Ishikawa (cell line): ENCODE results near the gene LGALS14.

ENCODE experiments used
- CEBPB ChIP-seq: IDR thresholded peaks from 2 replicates; pipeline ENCODE4 v1.6.1; 2012
- CREB1 ChIP-seq: IDR thresholded peaks from 2 replicates; pipeline ENCODE4 v1.6.1; 2012; ENCODE audit warnings: low read depth
- EGR1 ChIP-seq: IDR thresholded peaks from 2 replicates; pipeline ENCODE4 v1.6.1; 2012
- EP300 ChIP-seq: IDR thresholded peaks from 2 replicates; pipeline ENCODE4 v1.6.1; 2012; ENCODE audit warnings: borderline replicate concordance
- FOXM1 ChIP-seq: IDR thresholded peaks from 2 replicates; pipeline ENCODE4 v1.6.1; 2012; ENCODE audit warnings: low read depth, borderline replicate concordance
- NFIC ChIP-seq: IDR thresholded peaks from 2 replicates; pipeline ENCODE4 v1.6.1; 2012
- RAD21 ChIP-seq: IDR thresholded peaks from 2 replicates; pipeline ENCODE4 v1.6.1; 2012; ENCODE audit warnings: low read depth
- TAF1 ChIP-seq: IDR thresholded peaks from 2 replicates; pipeline ENCODE4 v1.6.1; 2012; ENCODE audit warnings: low read depth, mild to moderate bottlenecking
- TCF12 ChIP-seq: IDR thresholded peaks from 2 replicates; pipeline ENCODE4 v1.6.1; 2012; ENCODE audit warnings: low read depth
- TEAD4 ChIP-seq: IDR thresholded peaks from 2 replicates; pipeline ENCODE4 v1.6.1; 2012
- YY1 ChIP-seq: IDR thresholded peaks from 2 replicates; pipeline ENCODE4 v1.6.1; 2012; ENCODE audit warnings: low read depth
- ZBTB7A ChIP-seq: IDR thresholded peaks from 2 replicates; pipeline ENCODE4 v1.6.1; 2012; ENCODE audit warnings: low read depth
- TF ChIP-seq, protein P1 (sequence below): IDR thresholded peaks from 2 replicates; pipeline ENCODE4 v1.6.1; 2012
- TF ChIP-seq, protein P2 (sequence below): IDR thresholded peaks from 2 replicates; pipeline ENCODE4 v1.6.1; 2012
- TF ChIP-seq, protein P3 (sequence below): IDR thresholded peaks from 2 replicates; pipeline ENCODE4 v1.6.1; 2012; ENCODE audit warnings: low read depth, mild to moderate bottlenecking

Gene LGALS14

DNA sequence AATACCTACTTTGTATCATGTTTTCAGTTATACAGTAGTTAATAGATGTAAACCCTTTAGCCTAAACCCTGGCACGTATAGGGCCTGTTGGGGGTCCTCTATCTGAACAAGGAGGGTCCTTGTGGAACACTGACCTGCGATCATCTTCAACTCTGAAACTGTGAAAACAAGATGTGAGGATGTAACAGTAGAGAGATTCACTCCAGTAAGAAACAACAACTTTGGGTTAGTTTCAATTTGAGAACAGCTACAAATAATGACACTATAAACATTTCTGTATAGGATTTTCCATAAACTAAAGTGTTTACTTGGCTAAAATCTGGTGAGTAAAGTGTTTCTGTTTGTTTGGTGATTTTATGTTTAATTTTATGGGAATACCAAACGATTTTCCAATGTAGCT, 31.4 kb downstream of the LGALS14 start:
- TF ChIP-seq TEAD4: no peak
- no peak for TF ChIP-seq ZBTB7A

DNA sequence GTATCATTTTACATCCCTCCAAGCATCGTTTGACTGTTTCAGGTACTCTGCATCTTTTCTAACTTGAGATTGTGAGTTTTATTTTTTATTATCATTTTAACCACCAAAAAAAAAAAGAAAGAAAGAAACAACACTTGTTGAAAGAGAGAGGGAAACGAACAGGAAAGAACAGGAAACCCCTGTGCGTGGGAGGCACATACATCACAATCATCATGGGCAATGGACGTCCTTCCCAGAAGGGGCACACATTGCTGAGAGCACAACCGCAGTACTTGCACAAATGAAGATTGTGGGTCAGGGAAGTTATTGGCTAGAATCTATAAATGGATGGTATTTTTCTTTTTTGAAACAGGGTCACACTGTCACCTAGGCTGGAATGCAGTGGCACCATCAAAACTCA, 31.8 kb downstream of the LGALS14 start:
- no peak for TF ChIP-seq TAF1
- no peak for TF ChIP-seq CREB1
- TF ChIP-seq, protein P1, sequence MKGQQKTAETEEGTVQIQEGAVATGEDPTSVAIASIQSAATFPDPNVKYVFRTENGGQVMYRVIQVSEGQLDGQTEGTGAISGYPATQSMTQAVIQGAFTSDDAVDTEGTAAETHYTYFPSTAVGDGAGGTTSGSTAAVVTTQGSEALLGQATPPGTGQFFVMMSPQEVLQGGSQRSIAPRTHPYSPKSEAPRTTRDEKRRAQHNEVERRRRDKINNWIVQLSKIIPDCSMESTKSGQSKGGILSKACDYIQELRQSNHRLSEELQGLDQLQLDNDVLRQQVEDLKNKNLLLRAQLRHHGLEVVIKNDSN: no peak
- TF ChIP-seq RAD21: no peak
- TF ChIP-seq EGR1: no peak
- TF ChIP-seq CEBPB: no peak
- TF ChIP-seq, protein P2, sequence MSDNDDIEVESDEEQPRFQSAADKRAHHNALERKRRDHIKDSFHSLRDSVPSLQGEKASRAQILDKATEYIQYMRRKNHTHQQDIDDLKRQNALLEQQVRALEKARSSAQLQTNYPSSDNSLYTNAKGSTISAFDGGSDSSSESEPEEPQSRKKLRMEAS: no peak
- TF ChIP-seq, protein P3, sequence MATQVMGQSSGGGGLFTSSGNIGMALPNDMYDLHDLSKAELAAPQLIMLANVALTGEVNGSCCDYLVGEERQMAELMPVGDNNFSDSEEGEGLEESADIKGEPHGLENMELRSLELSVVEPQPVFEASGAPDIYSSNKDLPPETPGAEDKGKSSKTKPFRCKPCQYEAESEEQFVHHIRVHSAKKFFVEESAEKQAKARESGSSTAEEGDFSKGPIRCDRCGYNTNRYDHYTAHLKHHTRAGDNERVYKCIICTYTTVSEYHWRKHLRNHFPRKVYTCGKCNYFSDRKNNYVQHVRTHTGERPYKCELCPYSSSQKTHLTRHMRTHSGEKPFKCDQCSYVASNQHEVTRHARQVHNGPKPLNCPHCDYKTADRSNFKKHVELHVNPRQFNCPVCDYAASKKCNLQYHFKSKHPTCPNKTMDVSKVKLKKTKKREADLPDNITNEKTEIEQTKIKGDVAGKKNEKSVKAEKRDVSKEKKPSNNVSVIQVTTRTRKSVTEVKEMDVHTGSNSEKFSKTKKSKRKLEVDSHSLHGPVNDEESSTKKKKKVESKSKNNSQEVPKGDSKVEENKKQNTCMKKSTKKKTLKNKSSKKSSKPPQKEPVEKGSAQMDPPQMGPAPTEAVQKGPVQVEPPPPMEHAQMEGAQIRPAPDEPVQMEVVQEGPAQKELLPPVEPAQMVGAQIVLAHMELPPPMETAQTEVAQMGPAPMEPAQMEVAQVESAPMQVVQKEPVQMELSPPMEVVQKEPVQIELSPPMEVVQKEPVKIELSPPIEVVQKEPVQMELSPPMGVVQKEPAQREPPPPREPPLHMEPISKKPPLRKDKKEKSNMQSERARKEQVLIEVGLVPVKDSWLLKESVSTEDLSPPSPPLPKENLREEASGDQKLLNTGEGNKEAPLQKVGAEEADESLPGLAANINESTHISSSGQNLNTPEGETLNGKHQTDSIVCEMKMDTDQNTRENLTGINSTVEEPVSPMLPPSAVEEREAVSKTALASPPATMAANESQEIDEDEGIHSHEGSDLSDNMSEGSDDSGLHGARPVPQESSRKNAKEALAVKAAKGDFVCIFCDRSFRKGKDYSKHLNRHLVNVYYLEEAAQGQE: no peak
- TF ChIP-seq TEAD4: no peak
- no peak for TF ChIP-seq EP300
- no peak for TF ChIP-seq FOXM1
- TF ChIP-seq NFIC: no peak
- TF ChIP-seq TCF12: no peak
- no peak for TF ChIP-seq YY1
- no peak for TF ChIP-seq ZBTB7A

DNA sequence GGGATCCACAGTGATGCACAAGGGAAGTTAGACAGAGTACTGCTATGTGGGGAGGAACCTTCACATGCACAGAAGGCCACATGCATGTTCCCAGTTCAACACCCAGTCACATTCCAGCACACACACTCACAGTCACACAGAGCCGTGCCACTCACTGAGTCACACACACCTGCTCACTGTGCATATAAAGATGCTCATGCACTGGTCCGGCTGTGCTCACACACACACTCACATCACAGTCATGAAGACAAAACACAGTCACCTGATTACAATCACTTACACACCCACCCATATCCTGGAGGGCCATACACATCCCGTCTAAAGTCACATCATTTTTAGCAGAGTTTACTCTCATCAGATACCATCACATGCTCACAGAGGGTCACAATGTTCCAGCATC, 33.1 kb downstream of the LGALS14 start:
- TF ChIP-seq EP300 (no peak), RAD21 (no peak), TCF12 (no peak), ZBTB7A (no peak)

DNA sequence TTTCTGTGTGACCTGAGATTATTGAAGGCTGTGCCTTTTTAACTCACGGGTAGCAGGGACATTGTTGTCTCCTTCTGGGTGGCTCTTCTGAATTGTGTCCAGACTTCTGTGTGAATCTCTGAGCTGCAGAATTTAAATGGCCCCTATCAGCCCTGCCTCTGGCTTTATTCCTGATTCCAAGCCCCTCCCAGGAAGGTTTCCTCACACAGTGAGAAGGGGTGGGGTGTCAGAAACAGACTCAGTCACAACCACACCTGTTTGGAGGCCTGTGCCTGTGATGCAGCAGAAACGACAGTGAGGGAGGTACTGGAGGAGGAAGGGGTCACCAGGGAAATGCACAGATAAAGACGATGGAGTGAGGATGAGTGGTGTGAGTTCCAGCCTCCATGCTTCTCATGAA, 33.6 kb downstream of the LGALS14 start, which contains the start of gene CLC:
Gene CLC, minus strand, starts transcription at position 139 of the 400 bp plus-strand sequence. Its CDS starts 77 bp downstream, at position 62.
- TF ChIP-seq TCF12 (no peak), CREB1 (no peak), YY1 (no peak), TEAD4 (no peak), ZBTB7A (no peak), NFIC (no peak), EP300 (no peak), EGR1 (no peak), TAF1 (no peak), FOXM1 (no peak)
- TF ChIP-seq, protein P3: no peak

DNA sequence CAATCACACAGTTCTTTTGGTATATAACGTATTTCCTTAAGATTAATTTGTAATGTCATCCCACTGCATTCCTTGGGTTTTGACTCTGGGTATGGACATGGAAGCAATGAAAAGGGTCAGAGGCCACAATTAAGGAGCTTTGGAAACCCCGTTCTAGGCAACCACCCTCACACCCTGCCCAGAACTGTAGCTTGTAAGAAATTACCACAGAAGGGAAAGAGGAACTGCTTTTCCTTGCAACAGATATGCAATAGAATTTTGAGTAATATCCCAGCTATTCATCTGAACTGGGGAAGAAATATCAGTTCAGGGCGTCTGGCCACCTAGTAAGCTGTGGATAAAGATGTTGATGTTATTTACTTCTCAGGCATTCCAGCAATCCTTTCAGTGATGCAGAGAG, 34.5 kb downstream of the LGALS14 start:
- TF ChIP-seq EGR1 (no peak), TEAD4 (no peak), FOXM1 (no peak), YY1 (no peak), TCF12 (no peak)

DNA sequence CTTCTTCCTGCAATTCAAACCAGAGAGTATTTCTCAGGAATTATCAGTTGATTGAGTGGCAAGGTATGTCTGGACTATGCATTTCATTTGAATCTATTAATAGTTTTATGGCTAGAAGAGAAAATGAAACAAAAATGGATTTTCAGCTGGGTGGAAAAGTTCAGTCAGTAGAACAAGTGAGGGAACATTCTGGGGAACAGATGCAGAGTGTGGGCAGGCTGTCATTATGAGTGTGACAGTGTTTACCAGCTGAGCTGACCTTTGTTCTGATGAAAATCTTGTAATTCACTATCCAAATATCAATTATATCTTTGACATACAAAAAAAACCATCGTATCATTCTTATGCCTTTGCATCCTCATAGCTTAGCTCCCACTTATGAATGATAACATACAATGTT, 36.1 kb downstream of the LGALS14 start:
- TF ChIP-seq, protein P1: no peak
- no peak for TF ChIP-seq ZBTB7A
- no peak for TF ChIP-seq RAD21
- TF ChIP-seq TAF1: no peak
- TF ChIP-seq FOXM1: no peak
- TF ChIP-seq EP300: no peak
- no peak for TF ChIP-seq NFIC
- no peak for TF ChIP-seq TCF12
- TF ChIP-seq CREB1: no peak

DNA sequence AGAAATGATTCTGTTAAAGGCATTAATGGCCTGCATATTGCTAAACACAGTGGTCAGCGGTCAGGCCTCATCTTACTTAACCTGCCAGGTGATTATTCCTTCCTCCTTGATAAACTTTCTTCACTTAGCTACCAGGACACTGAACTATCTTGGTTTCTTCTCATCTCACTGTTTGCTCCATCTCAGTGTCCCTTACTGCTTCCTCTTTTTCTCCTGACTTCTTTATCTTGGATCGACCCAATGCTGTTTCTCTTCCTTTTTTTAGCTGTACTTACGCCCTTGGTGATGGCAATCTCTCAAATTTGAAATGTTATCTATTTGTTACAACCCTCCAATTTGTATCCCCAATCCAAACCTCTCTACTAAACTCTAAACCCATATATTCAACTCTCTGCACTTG, 41.4 kb downstream of the LGALS14 start:
- TF ChIP-seq EP300: no peak
- TF ChIP-seq ZBTB7A: no peak
- no peak for TF ChIP-seq TEAD4
- TF ChIP-seq, protein P3: no peak
- no peak for TF ChIP-seq YY1
- TF ChIP-seq FOXM1: no peak
- TF ChIP-seq CEBPB: no peak
- TF ChIP-seq CREB1: no peak
- no peak for TF ChIP-seq TCF12
- no peak for TF ChIP-seq EGR1
- TF ChIP-seq TAF1: no peak
